Measurements from ENCODE around the gene CLCN5. TPM values are rescaled to one million over a fixed set of nuclear protein-coding genes. Genes with fewer than 3 reads are reported as not detected.

The CLCN5 gene
- total RNA-seq, 1 donor from 2014 or later: 8.4 TPM

GRCh38 chrX:50097071-50097470 lies 174.7 kb downstream of the CLCN5 start:
- TF ChIP-seq CTCF (IDR thresholded peaks at IDR 0.05; ENCODE audit: insufficient read depth, low read length, severe bottlenecking): no peak
- no peak for FAIRE-seq
- Histone ChIP-seq H3K36me3 (ENCODE audit: control insufficient read depth, insufficient read depth, low read length) (no peaks in the 10 kb centered on the region), H3K27me3 (ENCODE audit: control insufficient read depth, insufficient read depth, low read length) (no peaks in the 10 kb centered on the region), H3K4me3 (ENCODE audit: low read depth, low read length) (no peak overlapping the region)
- no peak for DNase-seq (ENCODE audit: low read depth)

GRCh38 chrX:50098241-50098640 lies 175.8 kb downstream of the CLCN5 start:
- no peaks in the 10 kb centered on the region for H3K36me3 ChIP-seq (ENCODE audit: control insufficient read depth, insufficient read depth, low read length)
- DNase-seq (ENCODE audit: low read depth): no peak

GRCh38 chrX:50098749-50099148 lies 176.4 kb downstream of the CLCN5 start:
- Histone ChIP-seq H3K4me3 (ENCODE audit: low read depth, low read length) (no peak overlapping the region), H3K27me3 (ENCODE audit: control insufficient read depth, insufficient read depth, low read length) (no peaks in the 10 kb centered on the region), H3K36me3 (ENCODE audit: control insufficient read depth, insufficient read depth, low read length) (no peaks in the 10 kb centered on the region)
- DNase-seq (ENCODE audit: low read depth): no peak
- TF ChIP-seq CTCF (IDR thresholded peaks at IDR 0.05; ENCODE audit: insufficient read depth, low read length, severe bottlenecking): no peak
- no peak for FAIRE-seq

More at GRCh38 chrX:50098241-50098640, 175.8 kb downstream of the CLCN5 start:
- H3K27me3 ChIP-seq (ENCODE audit: control insufficient read depth, insufficient read depth, low read length): no peaks in the 10 kb centered on the region
- FAIRE-seq: no peak
- H3K4me3 ChIP-seq (ENCODE audit: low read depth, low read length): no peak overlapping the region
- no peak for TF ChIP-seq CTCF (IDR thresholded peaks at IDR 0.05; ENCODE audit: insufficient read depth, low read length, severe bottlenecking)

- no peak for TF ChIP-seq CTCF (IDR thresholded peaks at IDR 0.05; ENCODE audit: insufficient read depth, low read length, severe bottlenecking)
- Histone ChIP-seq H3K4me3 (ENCODE audit: low read depth, low read length) (no peak overlapping the region), H3K27me3 (ENCODE audit: control insufficient read depth, insufficient read depth, low read length) (no peaks in the 10 kb centered on the region), H3K36me3 (ENCODE audit: control insufficient read depth, insufficient read depth, low read length) (no peaks in the 10 kb centered on the region)
- DNase-seq (ENCODE audit: low read depth) (no peak), FAIRE-seq (no peak)
These were observed 176.9 kb downstream of the CLCN5 start for GRCh38 chrX:50099331-50099730.

GRCh38 chrX:50100188-50100587 lies 177.8 kb downstream of the CLCN5 start:
- DNase-seq (ENCODE audit: low read depth) (peak; percentile 9), FAIRE-seq (no peak)
- TF ChIP-seq CTCF (IDR thresholded peaks at IDR 0.05; ENCODE audit: insufficient read depth, low read length, severe bottlenecking): peak; percentile 15
- Histone ChIP-seq H3K27me3 (ENCODE audit: control insufficient read depth, insufficient read depth, low read length) (no peaks in the 10 kb centered on the region), H3K4me3 (ENCODE audit: low read depth, low read length) (no peak overlapping the region), H3K36me3 (ENCODE audit: control insufficient read depth, insufficient read depth, low read length) (no peaks in the 10 kb centered on the region)

GRCh38 chrX:50103176-50103575 lies 180.8 kb downstream of the CLCN5 start:
- FAIRE-seq: no peak

More at GRCh38 chrX:50103176-50103575, 180.8 kb downstream of the CLCN5 start:
- H3K36me3 ChIP-seq (ENCODE audit: control insufficient read depth, insufficient read depth, low read length): no peaks in the 10 kb centered on the region
- H3K27me3 ChIP-seq (ENCODE audit: control insufficient read depth, insufficient read depth, low read length): no peaks in the 10 kb centered on the region
- no peak for DNase-seq (ENCODE audit: low read depth)
- no peak for TF ChIP-seq CTCF (IDR thresholded peaks at IDR 0.05; ENCODE audit: insufficient read depth, low read length, severe bottlenecking)
- no peak overlapping the region for H3K4me3 ChIP-seq (ENCODE audit: low read depth, low read length)
